Fibroblast of gingiva (primary cell): ENCODE measurements around the gene COL25A1.
A peak's percentile ranks its signal among the peaks of the same experiment; 100 is the strongest.

Source experiments
- DNase-seq: peaks from one replicate; pipeline ENCODE4 v3.0.0-alpha.2; 2011; ENCODE audit warnings: low read depth

The COL25A1 gene

DNA sequence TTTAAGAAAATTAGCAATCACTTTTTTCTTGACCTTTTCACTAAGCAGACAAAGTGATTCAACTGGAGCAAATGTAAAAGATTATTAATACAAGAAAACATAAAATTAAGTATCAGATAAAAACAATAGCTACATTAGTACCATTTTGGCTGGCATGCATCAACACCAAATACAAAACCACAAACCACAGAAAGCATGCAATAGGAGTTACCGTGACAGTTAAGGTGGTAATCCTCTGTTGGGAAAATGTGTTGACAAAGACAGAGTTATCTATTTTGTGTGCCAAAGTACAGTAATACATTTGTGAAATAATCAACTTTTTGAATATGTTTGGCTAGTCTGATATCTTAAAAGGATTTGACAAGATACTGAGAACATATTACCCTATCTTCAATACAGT lies 449.8 kb downstream of the COL25A1 start:
- DNase-seq, result no peak

DNA sequence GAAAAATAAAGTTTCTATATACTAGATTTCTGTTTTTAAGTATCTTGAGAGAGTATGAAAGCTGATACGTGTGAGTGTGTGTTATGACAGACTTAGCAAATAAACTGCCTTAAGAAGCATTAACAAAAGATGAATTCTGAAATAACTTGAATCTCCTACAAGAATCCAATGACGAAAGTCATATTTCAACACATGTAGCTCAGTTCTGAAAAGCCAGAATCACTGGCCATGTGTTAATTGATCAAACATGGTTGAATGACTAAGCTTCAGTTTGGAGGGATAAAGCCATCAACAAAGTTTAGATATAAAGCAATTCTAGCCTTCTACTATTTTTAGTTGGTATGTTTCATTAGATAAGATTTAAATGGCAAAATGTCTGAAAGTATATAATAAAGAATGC lies 451.1 kb downstream of the COL25A1 start:
- peak; percentile 92 for DNase-seq

DNA sequence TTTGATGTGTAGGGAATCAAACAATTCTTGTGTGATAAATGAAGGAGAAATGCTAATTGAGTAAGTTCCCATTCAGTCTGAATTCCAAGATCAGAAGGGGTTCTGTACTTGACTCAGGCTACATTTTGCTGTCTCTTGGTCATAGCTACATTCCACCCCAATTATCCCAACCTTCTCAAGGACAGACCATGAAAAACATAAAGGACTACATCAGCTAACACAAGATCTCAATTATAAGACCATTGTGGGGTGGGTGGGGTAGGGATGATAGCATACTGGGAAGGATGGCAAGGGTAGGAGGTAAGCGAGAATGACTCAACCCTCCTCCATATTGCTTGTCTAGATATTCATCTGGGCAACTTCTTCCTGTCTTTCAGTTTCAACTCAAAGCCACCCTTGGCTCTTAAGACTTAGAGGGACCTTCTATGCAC lies 452.2 kb downstream of the COL25A1 start:
- DNase-seq, result peak; percentile 9

DNA sequence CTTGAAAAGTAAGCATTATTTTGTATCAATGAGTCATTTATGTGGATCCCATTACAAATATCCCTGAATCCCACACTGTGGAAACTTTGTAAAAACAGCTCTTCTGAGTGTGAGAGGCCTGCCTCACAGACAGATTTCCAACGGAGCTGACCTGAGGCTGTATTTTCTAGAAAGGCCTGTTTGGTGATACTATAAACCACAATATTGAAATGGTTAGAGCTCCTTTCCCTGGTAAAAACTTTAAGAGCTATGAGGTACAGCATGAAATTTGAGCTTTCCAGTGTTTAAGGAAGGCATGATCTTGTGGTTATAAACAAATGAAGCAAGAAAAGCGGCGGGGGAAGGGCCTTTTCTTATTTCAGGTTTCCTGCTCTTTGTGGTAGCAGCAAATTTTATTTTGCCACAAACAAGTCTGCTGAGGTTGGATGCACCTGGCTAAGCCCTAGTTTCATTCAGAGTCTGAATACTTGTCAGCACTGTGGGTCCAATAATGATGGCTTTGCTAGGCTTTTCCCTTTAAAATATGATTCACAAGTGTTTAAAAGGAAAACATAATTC lies 452.8 kb downstream of the COL25A1 start:
- DNase-seq, result peak; percentile 78

DNA sequence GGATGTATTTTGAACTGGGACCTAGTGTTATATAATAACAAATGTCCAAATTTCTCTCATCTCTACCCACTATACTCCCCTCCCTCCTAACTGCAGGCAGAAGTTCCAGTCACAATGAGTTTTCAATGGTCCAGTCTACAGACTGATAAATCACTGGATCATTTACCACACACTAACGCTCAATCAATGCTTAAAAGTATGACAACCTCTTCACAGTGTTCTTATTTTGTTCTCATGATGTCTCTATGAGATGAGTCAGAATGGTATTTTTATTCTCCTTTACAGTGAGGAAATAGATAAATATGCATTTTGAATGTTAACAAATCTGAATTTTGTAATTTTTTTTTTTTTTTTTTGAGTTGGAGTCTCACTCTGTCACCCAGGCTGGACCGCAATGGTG lies 455.9 kb downstream of the COL25A1 start:
- DNase-seq, result peak; percentile 52

DNA sequence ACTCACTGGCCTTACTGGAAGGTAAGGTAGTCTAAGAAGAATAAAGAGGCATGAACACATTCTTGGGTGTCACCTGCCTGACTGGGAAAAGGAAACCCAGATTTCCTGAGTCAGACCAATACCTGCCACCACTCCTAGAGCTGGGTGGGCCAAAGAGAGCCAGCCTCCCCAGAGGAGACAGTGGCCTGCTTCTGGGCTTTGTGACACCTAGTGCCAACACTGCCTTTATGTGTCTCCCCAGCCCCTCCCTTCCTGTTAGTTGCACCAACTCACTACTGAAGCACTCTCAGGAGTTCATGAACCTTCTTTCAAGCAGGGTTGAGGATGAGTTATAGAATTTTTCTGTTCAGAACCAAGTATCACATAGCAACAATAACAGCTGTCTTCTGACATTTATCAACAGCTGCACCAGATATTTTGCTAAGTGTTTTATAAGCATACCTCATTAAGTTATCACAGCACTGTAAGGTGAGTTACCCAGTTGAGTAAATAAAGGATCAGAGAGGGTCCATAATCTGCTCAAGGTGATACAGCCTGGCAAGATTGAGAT lies 462.0 kb downstream of the COL25A1 start:
- DNase-seq, result no peak

DNA sequence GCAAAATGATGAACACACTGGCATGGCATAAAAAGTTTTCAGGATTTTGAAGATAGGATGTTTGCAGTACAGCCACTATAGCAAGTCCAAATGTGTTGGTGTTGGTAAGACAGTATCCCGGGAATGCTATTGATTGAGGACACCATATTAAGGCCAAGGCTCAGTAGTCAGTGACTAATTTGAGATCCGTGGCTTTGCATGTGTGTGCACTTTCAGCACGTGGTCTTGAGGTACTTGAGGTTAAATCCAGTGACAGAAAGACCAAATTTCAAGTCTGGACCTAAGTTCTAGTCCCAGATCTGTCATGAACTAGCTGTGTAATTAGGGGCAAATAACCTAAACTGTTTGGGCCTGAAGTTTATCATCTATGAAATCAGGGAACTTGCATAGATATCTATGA lies 463.1 kb downstream of the COL25A1 start:
- DNase-seq, result no peak

DNA sequence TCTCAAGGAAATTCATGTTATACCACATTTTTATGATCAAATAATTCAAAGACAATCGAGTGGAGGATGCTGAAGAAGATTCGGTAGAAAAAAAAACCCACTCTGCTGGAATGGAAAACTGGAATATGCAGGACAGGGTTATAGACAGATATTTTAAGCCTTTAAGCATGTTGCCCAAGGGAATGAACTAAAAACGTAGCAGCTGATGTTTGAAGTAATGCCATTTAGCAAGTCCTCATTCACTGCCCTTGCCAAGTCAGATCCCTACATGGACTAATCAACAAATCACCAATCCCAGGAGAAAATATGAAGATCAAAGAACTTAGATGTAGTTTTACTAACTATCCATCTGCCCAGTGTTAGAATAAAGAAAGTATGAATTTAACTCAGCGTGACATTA lies 464.0 kb downstream of the COL25A1 start:
- no peak for DNase-seq

DNA sequence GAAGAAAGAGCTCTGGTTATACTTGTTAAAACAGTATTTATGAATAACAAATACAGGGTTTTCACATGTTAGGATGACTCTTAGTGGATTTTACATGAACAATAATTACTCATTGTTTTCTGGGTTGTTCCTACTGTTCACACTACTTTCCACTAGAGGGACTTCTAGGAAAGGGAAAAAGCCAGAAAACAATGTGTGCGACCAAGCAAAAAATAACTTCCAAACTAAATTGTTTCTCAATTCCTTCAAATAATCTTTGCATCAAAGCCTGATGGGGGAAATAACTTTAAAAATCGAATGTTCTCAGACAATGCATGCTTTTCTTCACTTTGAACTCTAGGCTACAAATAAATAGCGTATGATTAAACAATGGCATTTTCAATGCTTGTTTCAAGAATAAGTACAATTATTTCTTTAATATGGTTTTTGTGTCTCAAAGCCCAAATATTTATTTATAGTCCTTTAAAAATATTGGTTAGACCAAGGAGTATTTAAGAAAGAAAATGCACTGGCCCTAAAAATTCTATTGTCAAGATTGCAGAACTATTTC lies 467.5 kb downstream of the COL25A1 start:
- DNase-seq, result peak; percentile 44

DNA sequence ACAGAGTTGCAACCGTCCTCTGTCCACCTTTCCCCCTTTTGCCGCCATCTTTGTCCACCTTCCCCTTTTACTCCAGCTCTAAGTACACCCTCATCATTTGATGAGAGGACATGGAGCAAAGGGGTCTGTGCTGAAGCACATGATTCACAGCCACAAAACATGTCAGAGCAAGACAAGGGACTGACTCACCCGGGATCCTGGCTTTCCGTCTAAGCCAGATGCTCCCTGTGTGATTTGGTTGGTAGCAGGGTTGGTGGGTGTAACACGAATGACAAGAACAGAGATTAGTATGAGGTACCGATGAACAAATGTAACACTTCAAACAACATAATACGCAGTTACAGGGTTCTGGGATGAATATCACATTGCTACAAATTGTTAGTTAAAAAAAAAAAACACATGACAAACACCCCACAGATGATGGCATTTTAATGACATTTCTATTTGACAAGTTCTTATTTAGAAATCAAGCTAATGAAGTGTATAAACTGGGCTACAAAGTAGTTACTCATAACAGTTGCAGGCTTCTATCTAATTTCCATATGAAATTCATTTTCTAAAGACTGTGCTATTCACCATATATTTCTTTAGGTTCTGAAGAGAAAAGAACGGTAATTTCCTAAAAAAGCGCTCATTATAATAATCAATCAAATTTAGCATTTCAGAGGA lies 468.2 kb downstream of the COL25A1 start:
- DNase-seq, result peak; percentile 32

DNA sequence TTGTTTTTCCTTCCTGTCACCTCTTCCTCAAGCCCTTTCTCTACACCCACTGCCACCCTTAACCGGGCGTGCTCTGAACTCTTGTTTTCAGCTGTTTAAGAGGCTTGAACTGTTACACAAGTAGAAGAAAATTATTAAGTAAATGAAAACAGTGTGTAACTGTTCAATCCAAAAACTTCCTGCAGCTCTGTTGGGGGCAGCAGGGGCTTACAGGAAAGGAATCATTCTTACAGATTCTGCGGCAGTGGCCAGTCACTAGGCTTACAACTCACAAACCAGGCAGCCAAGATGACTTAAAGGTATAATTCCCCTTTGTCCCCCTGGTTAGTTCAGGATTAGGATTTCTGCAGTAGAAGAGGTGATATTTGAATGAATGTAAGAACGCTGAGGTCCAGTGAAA lies 469.4 kb downstream of the COL25A1 start:
- peak; percentile 57 for DNase-seq

DNA sequence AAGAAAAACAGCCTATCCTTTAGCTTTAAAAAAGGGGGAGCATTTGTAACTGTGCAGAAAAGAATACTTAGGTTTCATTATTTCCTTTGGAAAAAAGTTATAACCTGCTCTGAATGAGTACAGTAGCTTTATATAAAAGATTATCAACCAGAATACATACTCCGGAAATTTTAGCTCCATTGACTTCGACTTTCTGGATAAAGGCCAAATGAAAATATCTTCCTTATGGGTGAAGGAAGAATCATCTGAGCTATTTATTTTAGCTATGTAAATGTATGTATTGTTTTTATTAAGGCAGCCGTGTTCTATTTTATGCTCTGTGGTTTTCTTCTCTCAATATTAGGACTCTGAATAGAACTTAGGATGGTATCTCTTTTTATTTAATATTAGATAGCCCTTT lies 470.6 kb downstream of the COL25A1 start:
- peak; percentile 26 for DNase-seq

DNA sequence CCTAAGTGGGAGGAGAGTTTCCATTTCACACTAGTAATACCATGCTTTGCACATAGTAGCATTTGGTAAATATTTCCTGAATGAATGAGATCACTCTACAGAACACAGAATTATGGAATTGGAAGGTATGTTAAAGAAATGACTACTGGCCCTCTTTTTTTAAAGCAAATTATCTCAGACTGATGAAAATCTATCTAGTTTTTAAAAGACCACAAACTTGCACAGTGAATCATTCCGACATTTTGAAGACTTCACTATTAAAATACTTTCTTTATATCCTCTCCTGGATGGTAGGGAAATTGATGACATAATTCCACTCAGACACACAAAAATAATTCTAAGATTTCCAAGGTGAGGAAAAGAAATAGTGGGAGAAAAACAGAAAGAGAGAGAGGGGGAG lies 471.2 kb downstream of the COL25A1 start:
- no peak for DNase-seq

DNA sequence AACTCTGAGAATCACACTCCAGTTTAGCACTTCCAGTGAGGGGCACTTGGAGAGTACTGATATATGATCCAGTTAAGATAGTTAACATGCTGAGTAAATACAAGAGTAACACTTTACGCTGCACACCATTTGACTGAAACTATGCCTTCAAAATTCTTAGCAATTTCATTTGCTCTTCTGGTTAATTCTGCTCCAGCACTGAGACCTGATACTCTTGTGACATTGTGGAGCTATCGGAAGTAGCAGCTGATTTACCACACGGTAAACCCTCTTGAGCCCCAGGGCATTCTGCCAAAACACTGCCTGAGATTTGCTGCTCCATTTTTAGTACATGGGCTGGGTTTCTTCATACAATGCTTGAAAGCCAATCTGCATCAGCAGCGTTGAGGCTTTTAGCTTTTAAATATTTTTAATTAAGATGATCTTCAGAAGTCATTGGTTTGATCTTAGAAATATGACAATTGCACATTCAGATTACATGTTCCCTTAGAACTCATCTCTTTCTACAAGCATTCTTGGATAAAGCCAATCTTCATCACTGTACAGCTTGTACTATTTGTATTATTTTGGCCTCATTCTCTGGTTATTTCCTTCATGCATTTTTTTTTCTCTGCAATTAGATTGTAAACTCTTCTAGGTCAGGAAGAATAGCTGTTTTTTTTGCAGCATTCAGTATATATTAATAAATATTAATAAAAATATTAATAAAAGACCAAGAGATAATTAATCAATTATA lies 471.8 kb downstream of the COL25A1 start:
- DNase-seq, result no peak

DNA sequence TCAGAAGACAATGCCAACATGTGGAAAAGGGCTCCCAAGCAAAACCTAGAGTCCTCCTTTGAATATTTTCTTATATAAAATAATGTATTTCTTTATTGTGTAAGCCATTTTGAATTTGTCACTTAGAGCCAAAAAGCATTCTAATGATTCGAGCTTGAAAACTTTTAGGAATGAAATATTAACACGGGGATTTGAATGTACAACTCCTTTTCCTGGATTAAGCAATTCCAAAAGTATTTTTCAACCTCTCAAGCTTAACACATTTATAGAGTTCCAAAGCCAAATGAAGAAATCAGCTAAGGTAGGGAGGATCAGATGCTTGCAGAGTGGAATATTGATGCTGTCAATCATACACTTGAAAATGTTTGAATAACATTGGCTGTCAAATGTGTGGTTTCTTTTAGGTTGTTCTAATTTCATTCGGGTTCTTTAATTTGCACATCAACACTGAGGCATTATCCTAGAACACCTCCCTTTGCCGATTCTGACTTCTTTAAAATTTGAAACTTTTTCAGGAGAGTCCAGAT lies 472.4 kb downstream of the COL25A1 start:
- no peak for DNase-seq

DNA sequence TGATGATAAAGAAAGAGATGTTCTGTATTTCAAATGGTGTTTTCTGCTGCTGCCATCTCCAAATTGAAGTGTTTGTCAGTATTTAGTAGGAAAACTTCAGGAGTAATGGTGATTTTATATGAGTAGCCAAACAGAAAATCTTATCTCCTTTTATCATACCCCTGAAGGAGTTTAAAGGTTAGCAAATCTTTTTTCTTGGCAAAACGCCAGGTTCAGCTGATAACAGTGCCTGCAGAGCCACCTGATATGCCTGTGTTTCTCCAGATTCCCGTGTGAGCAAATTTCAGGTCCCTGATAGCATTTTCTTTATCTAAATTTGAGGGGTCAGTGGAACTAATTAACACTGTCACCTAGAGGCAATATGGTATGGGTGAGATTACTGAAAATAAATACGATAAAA lies 473.8 kb downstream of the COL25A1 start:
- no peak for DNase-seq

DNA sequence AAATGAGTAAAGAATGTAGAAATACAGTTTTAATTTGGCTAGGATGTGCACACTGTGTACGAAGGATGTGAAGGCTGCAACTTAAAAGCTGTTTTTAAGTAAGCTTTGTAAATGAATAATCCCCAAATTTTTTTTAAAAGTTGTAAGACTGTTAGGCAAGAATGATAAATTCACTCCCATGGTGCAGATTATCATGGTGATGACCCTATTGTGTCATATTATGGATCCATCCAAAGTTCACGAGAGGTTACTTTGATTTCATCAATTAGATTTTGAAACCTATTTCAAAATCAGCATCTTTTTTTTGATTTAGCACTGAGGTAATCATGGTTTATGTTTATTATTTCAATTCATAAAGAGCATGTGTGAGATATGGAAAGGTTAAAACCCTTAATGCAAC lies 476.7 kb downstream of the COL25A1 start:
- no peak for DNase-seq

DNA sequence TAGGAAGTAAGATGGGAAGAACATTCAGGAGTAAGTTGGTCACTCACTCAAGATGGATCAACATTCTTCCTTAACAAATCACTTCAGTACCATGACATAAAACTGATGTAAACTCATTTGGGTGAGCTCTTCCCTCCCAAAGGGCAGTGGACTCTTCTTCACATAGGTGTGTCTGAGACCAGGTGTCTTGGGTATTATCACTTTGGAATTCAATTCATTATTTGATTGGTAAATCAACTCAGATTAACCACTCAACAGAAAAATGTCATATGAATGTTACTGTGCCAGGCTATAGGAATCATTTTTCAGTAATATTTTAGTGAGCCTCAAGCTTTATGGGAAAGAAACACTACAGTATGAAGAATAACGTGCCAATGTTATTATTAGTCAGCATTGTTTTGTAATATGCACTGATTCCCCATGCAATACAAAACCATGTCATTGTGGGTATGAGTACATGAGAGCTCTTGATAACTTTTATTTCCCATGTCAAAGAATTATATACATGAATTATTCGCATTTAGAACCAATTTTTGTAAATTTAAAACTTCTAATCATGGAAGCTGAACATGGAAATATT lies 481.0 kb downstream of the COL25A1 start:
- peak; percentile 56 for DNase-seq

DNA sequence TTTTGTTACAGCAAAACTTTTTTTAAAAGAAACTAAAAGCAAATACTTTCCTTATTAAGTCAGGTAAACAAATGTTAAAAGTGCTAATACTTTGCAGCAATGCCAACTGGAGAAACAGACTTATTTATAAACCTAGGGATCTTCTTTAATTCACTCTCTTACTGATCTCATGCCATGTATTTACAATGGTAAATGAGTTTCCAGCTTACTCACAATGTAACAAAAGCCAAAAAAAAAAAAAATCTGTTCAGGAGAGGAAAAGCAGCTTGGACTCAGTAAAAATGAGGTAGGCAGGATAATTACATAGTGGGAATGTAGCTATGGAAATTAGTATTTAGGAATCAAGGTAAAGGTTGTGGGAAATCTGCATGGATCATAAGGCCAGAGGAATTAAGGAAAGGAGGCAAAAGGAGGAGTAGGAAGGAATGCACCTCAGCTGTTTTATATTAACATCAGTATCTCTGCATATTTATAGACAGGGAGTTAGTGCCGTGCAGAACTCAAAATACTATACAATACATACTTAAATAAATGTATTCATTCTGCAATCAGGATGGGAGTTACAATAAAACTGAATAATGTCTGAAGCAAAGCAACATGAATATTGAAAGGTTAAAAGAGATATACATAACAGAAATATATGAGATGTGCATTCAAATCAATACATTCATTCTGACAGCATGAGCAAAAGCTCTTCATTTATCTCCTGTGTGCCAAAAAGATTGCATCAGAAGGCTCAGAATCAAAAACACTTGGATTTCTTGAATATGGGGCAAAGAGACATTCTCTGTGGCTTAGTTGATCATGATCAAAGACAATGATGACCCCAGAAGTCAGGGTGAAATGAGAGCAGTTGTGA lies 481.7 kb downstream of the COL25A1 start:
- peak; percentile 45 for DNase-seq

DNA sequence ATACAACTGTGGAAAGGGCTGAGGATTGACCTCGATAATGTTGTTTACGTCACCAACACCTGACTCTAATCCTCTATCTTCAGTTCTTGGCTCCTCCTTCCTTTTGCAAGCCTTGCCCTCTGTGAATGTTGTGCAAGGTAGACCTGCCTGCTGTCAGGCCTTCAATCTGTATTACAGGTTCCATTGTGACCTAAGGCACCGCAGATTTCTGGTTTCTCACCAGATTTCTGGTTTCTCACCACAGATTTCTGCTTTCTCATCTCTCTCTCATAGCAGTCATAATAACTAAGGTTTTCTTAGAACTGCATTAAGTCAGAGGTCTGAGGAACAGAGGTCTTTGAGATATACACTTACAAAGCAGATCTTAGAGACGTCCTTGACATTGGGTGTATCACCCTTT lies 488.1 kb downstream of the COL25A1 start:
- DNase-seq, result no peak

DNA sequence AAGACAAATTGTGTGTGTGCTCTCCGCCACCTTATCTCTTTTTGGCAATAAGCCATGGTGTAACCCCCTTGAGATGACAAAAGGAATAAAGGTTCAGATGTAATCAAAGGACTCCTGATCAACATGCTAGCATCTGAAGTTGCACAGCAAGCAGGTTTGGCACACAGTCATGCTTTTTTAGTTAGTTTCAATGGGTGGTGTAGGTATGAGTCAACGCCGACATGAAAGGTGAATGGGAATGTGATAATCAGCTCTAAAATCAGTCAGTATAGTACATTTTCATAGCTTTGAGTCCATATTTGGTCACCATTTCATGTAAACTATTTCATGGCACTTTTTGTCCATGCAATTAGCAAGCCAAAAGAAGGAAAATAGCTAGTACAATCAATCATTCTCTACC lies 489.2 kb downstream of the COL25A1 start:
- no peak for DNase-seq
